C4-2B (cell line): ENCODE measurements around the gene CAMLG.

ENCODE experiments used
- H3K27ac ChIP-seq: fragments of 450-650 bp; 2 replicates; pipeline ENCODE4 v1.5.1; 2017
- CTCF ChIP-seq: fragments of 450-650 bp; conservative IDR thresholded peaks from 2 replicates; pipeline ENCODE4 v1.5.1; 2017; ENCODE audit warnings: mild to moderate bottlenecking
- ZFX ChIP-seq: fragments of 450-650 bp; IDR thresholded peaks from 2 replicates; pipeline ENCODE4 v1.6.1; 2017

The CAMLG gene

GRCh38 chr5:134798468-134798867 lies 60.1 kb downstream of the CAMLG start:
- no peak overlapping the region for H3K27ac ChIP-seq
- TF ChIP-seq ZFX (no peak), CTCF (no peak)
